GM08714 (cell line): ENCODE results near the gene XPNPEP1.

Experiments
- H3K4me3 ChIP-seq: fragments of 200-500 bp; sonication (Bioruptor generic); 2 replicates; pipeline ENCODE4 v1.5.1; 2014; ENCODE audit warnings: mild to moderate bottlenecking, low read length, inconsistent platforms
- ZNF274 ChIP-seq: IDR thresholded peaks from 2 replicates; pipeline ENCODE4 v1.6.1; 2012; ENCODE audit warnings: mild to moderate bottlenecking, low read depth, low read length

XPNPEP1 gene

DNA sequence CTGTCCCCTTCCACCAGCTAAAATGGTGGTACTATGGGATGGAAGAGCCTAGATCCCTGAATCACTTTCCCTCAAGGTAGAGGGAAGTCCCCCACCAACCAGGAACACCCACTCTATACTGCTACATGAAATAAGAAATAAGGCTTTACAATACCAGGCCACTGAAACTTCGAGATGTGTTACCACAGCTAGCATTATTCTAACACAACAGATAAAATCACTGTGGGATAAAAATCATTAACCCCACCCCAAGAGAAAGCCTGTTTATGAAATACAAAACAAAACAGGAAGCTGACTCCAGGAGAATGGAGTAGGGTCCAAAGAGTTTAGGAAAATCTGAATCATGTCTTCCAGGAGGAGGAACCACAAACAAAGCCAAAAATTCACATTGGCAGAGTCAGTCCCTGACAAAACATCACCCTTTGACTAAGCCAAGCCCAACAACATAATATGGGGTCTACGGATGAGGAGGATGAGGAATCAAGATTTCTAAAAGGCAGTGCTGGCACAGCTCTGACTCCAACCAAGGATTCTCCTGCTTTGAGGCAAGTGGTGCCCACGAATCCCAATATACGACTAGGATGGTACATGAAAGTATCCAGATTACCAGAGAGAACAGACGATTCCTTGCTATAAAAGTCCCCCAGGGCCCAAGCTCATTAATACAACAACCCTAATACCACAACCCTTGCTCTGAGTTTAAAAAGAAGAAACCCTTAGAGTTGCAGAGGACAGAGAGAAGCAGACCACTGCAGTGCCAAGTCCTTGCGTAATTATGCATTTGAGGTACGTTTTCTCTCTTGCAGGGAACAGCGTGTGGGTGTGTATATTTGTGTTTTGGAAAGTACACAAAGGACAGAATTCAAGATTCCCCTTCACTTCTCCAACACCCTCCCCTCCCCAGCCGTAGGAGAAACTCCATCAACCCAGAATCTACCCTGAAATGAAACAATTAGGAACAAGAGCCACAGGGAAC, 23.7 kb downstream of the XPNPEP1 start:
- TF ChIP-seq ZNF274: no peak
- no peak overlapping the region for H3K4me3 ChIP-seq

GRCh38 chr10:109898666-109899355, 24.5 kb downstream of the XPNPEP1 start:
- TF ChIP-seq ZNF274: no peak

GRCh38 chr10:109898007-109898406, 25.3 kb downstream of the XPNPEP1 start:
- no peak for TF ChIP-seq ZNF274
- H3K4me3 ChIP-seq: no peak overlapping the region

More at GRCh38 chr10:109898666-109899355, 24.5 kb downstream of the XPNPEP1 start:
- no peak overlapping the region for H3K4me3 ChIP-seq

DNA sequence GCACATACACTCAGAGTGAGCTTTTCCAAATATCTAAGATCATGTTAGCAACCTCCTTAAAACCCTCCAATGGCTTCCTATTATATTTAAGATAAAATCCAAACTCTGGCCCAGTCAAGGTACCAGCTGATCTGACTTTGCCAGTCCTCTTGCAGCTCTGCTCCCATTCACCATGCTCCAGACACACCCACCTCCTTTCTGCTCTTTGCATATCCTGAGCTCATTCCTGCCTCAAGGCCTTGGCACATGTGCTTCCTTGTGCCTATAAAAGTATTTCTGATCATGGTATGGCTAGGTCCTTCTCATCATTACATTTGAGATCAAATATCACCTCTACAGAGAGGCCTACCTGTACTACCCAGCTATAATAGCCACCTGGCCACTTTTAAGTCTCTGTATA, 27.5 kb downstream of the XPNPEP1 start:
- H3K4me3 ChIP-seq: no peak overlapping the region
- no peak for TF ChIP-seq ZNF274

DNA sequence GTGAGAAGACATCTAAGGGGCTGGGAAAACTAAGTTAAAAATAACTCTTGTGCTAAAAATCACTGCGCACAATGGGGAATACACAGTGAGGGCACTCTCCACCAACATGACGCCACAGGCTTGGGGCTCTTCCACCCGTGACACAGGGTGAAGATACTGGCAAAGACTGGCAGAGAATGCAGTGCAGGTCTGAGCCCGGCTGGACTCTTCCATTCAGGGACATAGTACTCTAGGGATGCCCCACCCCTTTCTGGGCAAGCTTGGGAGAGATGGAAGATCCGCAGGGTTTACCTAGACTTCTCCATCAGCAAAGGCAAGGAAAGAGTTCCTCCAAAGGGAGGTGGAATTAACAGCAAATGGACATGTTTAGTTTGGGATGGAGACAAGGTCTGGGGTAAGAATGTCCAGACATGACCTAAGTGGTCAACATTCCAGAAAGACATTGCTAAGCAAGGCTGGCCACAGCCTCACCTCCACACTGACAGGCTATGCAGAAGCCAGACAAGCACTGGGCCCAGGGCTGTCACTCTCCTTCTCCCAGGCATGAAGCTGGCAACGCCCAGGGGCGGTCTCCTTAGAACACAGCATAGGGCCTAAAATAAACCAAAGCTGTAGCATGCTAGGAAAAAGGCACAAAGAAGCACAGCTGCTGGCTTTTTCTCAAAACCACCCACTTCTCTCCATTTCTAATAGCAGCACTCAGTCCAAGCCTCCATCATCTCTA, 28.1 kb downstream of the XPNPEP1 start:
- no peak overlapping the region for H3K4me3 ChIP-seq
- no peak for TF ChIP-seq ZNF274

GRCh38 chr10:109894516-109894915, 28.8 kb downstream of the XPNPEP1 start:
- H3K4me3 ChIP-seq: no peak overlapping the region
- TF ChIP-seq ZNF274: no peak

- TF ChIP-seq ZNF274: no peak
- no peak overlapping the region for H3K4me3 ChIP-seq
These were observed 29.9 kb downstream of the XPNPEP1 start for GRCh38 chr10:109893386-109893785.

GRCh38 chr10:109892931-109893330, 30.4 kb downstream of the XPNPEP1 start:
- no peak for TF ChIP-seq ZNF274
- no peak overlapping the region for H3K4me3 ChIP-seq

DNA sequence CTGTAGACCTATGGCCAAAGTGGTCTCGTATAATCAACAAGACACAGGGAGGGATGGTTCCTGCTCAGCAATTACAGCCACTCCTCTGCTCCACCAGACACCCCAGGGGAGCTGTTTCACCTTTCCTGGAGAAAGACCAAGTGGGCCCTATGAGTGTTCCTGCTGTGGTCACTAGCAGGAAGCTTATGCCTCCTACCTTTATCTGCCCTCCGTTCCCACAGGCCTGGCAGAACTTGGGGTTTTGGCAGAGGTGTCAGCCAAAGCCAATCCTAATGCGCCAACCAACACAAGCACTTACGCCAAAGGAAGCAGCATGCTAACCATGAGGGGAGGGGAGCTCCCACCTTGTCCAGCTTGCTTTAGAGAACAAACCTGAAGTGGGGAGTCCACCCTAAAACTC, 31.2 kb downstream of the XPNPEP1 start:
- H3K4me3 ChIP-seq: no peak overlapping the region
- no peak for TF ChIP-seq ZNF274

DNA sequence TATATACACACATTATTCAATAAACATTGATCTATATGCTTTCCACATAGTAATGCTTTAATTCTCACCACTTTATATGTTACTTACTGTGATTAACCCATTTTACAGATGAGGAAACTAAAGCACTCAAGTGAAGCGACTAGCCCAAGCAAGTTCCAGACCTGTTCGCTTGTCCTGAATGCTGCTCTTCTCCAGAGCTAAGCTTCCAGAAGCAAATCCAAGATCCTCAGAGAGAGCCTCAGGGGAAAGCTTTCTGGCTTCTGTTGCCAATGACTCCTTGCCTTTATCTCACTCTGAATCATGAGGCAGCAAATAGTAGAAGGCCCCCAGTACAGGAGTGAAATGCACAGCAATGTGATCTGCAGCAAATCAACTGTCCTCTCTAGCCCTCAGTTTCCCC, 32.2 kb downstream of the XPNPEP1 start:
- TF ChIP-seq ZNF274: no peak
- no peak overlapping the region for H3K4me3 ChIP-seq

DNA sequence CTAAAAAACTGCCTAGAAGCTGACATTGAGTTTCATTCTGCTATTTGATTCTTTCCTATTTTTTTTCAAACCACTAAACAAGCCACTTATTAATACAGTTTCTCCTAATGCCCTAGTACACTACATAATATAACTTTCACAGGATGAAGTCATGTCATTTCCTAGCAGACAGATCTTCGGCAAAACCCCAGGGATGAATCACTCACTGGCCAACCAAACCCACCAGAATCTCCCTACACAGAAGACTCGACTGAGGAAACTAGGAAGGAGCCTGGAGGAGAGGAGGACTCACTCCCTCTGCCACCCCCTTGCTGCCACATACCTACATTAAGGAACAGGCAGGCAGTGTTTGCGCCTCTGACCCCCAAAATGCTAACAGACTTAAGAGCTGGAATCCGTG, 33.4 kb downstream of the XPNPEP1 start:
- TF ChIP-seq ZNF274: no peak

GRCh38 chr10:109887776-109888175, 35.5 kb downstream of the XPNPEP1 start:
- TF ChIP-seq ZNF274: no peak
- H3K4me3 ChIP-seq: no peak overlapping the region

More for the DNA sequence above, 33.4 kb downstream of the XPNPEP1 start:
- H3K4me3 ChIP-seq: no peak overlapping the region

- TF ChIP-seq ZNF274: no peak
- H3K4me3 ChIP-seq: no peak overlapping the region
These were observed 36.1 kb downstream of the XPNPEP1 start for GRCh38 chr10:109887243-109887642.

DNA sequence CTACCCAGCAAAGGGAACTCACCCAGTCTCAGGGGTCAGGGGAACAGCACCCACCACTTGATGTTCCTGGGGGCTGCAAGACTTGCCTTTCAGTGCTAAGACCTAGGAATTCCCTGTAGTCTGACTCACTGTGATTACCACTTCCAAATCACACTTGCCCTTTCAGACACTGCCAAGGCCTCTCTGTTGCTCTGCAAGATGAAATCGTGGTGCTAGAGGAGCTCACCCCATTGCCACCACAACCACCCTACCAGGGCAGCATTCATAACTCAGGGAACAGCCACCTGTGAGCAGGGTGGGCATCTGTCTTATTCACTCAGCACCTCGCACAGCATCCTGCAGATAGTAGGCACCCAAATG, 36.5 kb downstream of the XPNPEP1 start:
- no peak for TF ChIP-seq ZNF274

More for the DNA sequence above, 36.5 kb downstream of the XPNPEP1 start:
- no peak overlapping the region for H3K4me3 ChIP-seq
